GM12875 (cell line): ENCODE data around the gene MAGEA4.

Experiments
- H3K4me3 ChIP-seq: one replicate; pipeline ENCODE4 v1.5.1; 2011; ENCODE audit warnings: low read depth, low read length, control low read depth
- CTCF ChIP-seq: IDR thresholded peaks from 2 replicates; pipeline ENCODE4 v1.5.1; 2011; ENCODE audit warnings: low read depth, mild to moderate bottlenecking, control low read depth, inconsistent platforms, low read length, moderate library complexity, borderline replicate concordance; ENCODE audit not compliant: insufficient read depth

MAGEA4 gene

GRCh38 chrX:151912780-151913179 is at the start of gene MAGEA4:
MAGEA4 (plus strand) TSS chrX:151912889; CDS start chrX:151923665, 10,776 bp downstream.
- no peak within 1 kb of the TSS for H3K4me3 ChIP-seq
- TF ChIP-seq CTCF = no peak

- TF ChIP-seq CTCF = no peak
- H3K4me3 ChIP-seq = no peak overlapping the region
These were observed 42.1 kb upstream of the MAGEA4 start for GRCh38 chrX:151870602-151871001.

GRCh38 chrX:151871244-151871643 is 41.4 kb upstream of the MAGEA4 start:
- TF ChIP-seq CTCF = no peak

GRCh38 chrX:151873096-151873495 is 39.6 kb upstream of the MAGEA4 start:
- H3K4me3 ChIP-seq = no peak overlapping the region
- no peak for TF ChIP-seq CTCF

More at GRCh38 chrX:151871244-151871643, 41.4 kb upstream of the MAGEA4 start:
- H3K4me3 ChIP-seq = no peak overlapping the region

- H3K4me3 ChIP-seq = no peak overlapping the region
These were observed 37.2 kb upstream of the MAGEA4 start for GRCh38 chrX:151875270-151876026.

GRCh38 chrX:151878574-151878973 is 34.1 kb upstream of the MAGEA4 start:
- no peak overlapping the region for H3K4me3 ChIP-seq
- TF ChIP-seq CTCF = no peak

More at GRCh38 chrX:151875270-151876026, 37.2 kb upstream of the MAGEA4 start:
- TF ChIP-seq CTCF = no peak

GRCh38 chrX:151879856-151880255 is 32.8 kb upstream of the MAGEA4 start:
- no peak overlapping the region for H3K4me3 ChIP-seq
- TF ChIP-seq CTCF = no peak
